Measurements from ENCODE around the gene CCDC24. TPM values are rescaled to one million over a fixed set of nuclear protein-coding genes. Genes with fewer than 3 reads are reported as not detected.

Gene CCDC24
- polyA plus RNA-seq, 2 of the 4 experiments (the other 2 are of a cell fraction): 2.0 to 10.2 TPM

GRCh38 chr1:43983253-43983899 is 8.0 kb upstream of the CCDC24 start:
- Histone ChIP-seq H3K4me2 (no peak overlapping the region), H3K4me1 (peaks cover 32% of the 10 kb centered on the region; the same call in 2 of the 3 replicates), H3K9me3 (no peaks in the 10 kb centered on the region), H3K4me3 (no peak overlapping the region), H3K27ac (no peak overlapping the region)
- WGBS (ENCODE audit: missing lambda C conversion rate): 91% methylated on average over 12 of the region's 12 CpGs
- no peak for TF ChIP-seq RARB (CRISPR knock-in tag; IDR thresholded peaks at IDR 0.05)
- no peak for TF ChIP-seq TP53 (CRISPR knock-in tag; IDR thresholded peaks at IDR 0.05)
- no peak for TF ChIP-seq NR3C1 (IDR thresholded peaks at IDR 0.05)
- no peak for TF ChIP-seq FOSB (CRISPR knock-in tag; IDR thresholded peaks at IDR 0.05)
- TF ChIP-seq SREBF2 (IDR thresholded peaks at IDR 0.05): no peak
- TF ChIP-seq KDM5A (IDR thresholded peaks at IDR 0.05): no peak
- TF ChIP-seq ELK1 (IDR thresholded peaks at IDR 0.05; ENCODE audit: low read depth, low read length): no peak
- TF ChIP-seq PHF8 (IDR thresholded peaks at IDR 0.05; ENCODE audit: borderline replicate concordance, low read depth): no peak
- no peak for TF ChIP-seq HEYL (CRISPR knock-in tag; IDR thresholded peaks at IDR 0.05)
- TF ChIP-seq MAX (IDR thresholded peaks at IDR 0.05): no peak
- TF ChIP-seq MAZ (IDR thresholded peaks at IDR 0.05; ENCODE audit: borderline replicate concordance, low read depth, low read length): no peak
- TF ChIP-seq CHD4 (IDR thresholded peaks at IDR 0.05; ENCODE audit: borderline replicate concordance): no peak
- no peak for TF ChIP-seq RNF2 (IDR thresholded peaks at IDR 0.05; ENCODE audit: borderline replicate concordance, low read depth)
- no peak for TF ChIP-seq PBX3 (IDR thresholded peaks at IDR 0.05)
- POLR2A ChIA-PET: no interaction called here
- no peak for FAIRE-seq
- no peak for ATAC-seq
- DNase-seq (ENCODE audit: low read depth in 1 of 2, low spot score in 1 of 2): no peak
- CTCF ChIA-PET: no interaction called here

GRCh38 chr1:43984855-43985254 is 6.5 kb upstream of the CCDC24 start:
- DNase-seq (ENCODE audit: low read depth in 1 of 2, low spot score in 1 of 2): no peak
- FAIRE-seq: no peak
- Histone ChIP-seq H3K9me3 (no peaks in the 10 kb centered on the region), H3K4me2 (no peak overlapping the region), H3K4me3 (no peak overlapping the region), H3K4me1 (peaks cover 30% of the 10 kb centered on the region; the same call in 2 of the 3 replicates), H3K27ac (no peak overlapping the region)
- ATAC-seq: no peak
- TF ChIP-seq HOXB13 (CRISPR knock-in tag; IDR thresholded peaks at IDR 0.05; ENCODE audit: low read depth) (no peak), E2F6 (IDR thresholded peaks at IDR 0.05; ENCODE audit: borderline replicate concordance, low read depth) (no peak)
- POLR2A ChIA-PET: no interaction called here
- CTCF ChIA-PET: interaction anchor here (1.6 kb wide), 1 partner anchor 62 kb away, joined by 3 read pairs; no protein-coding TSS in a partner anchor
- 88% methylated on average over 10 of the region's 16 CpGs for WGBS (ENCODE audit: missing lambda C conversion rate)

GRCh38 chr1:43985984-43986595 is 5.3 kb upstream of the CCDC24 start:
- FAIRE-seq (no peak), DNase-seq (ENCODE audit: low read depth in 1 of 2, low spot score in 1 of 2) (no peak), ATAC-seq (no peak)
- H3K4me3 ChIP-seq: no peak overlapping the region
- WGBS (ENCODE audit: missing lambda C conversion rate): 74% methylated on average over 4 of the region's 4 CpGs
- POLR2A ChIA-PET: no interaction called here
- H3K4me2 ChIP-seq: no peak overlapping the region
- TF ChIP-seq FOSL2 (IDR thresholded peaks at IDR 0.05) (no peak), FOSL2 (CRISPR knock-in tag; IDR thresholded peaks at IDR 0.05) (no peak), ZFP36 (IDR thresholded peaks at IDR 0.05; ENCODE audit: borderline replicate concordance, partially characterized antibody) (peak; percentile 80)
- peaks cover 32% of the 10 kb centered on the region for H3K4me1 ChIP-seq
- CTCF ChIA-PET: interaction anchor here (1.3 to 2.1 kb wide), 4 partner anchors 20 to 625 kb away, joined by 3 to 8 read pairs (median 4); no protein-coding TSS in a partner anchor
- no peaks in the 10 kb centered on the region for H3K9me3 ChIP-seq
- H3K27ac ChIP-seq: no peak overlapping the region
